ENCODE measurements around the gene PROCR.
"Not testable (repeated sequence)": the region's sequence is repeated elsewhere in the genome, so short reads cannot be mapped to it uniquely, and the experiment has no call there.

Gene PROCR

DNA sequence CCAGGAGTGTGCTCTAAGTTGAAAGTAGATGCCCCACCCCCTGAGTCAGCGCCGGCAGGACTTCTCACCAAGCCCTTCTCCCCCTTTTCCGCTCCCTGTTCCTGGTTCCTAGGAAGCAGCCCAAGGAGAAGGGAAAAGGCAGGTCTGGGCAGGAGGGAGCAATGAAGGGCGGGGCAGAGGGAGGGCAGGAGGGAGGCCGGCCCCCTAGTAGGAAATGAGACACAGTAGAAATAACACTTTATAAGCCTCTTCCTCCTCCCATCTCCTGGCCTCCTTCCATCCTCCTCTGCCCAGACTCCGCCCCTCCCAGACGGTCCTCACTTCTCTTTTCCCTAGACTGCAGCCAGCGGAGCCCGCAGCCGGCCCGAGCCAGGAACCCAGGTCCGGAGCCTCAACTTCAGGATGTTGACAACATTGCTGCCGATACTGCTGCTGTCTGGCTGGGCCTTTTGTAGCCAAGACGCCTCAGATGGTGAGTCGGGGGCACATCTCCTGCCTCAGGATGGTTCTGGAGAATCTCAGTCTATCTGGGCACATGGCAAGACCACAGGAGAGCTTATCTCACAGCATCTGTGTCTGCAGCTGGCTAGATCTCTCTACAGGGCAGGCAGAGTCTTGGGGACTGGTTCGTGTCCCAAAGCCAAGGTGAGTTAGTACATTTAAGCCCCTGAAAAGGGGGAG, at the start of gene PROCR:
PROCR (plus strand) TSS at position 320 of the 681 bp plus-strand sequence; CDS start at position 403, 83 bp downstream.
- peak; percentile 24 for DNase-seq

DNA sequence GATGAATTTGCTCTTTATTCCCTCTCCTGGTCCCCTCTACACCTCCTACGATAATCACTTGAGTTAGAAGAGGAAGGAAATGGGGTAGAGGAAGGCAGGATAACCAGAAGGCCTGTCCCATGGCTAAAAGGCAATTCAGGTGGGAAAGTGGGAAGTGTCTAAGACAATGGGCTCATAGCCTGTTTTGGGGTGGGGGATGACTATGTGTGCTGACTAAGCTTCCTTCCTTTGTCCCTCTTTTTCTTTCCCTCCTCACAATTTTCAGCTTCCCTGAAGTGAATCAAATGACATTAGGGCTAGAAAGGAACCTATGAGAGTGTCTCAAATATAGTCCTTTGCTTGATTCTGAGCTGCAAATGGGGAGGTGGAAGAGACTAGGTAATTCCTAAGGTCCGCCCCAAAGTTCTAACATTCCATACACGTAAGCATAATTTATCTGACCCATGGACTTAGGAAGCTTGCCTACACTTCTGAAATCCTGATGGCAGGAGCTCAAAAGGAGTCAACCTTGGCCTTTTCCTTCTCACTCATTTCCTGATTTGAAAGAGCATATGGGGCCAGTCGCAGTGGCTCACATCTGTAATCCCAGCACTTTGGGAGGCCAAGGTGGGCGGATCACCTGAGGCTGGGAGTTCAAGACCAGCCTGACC, 49.0 kb upstream of the PROCR start:
- no peak for DNase-seq

DNA sequence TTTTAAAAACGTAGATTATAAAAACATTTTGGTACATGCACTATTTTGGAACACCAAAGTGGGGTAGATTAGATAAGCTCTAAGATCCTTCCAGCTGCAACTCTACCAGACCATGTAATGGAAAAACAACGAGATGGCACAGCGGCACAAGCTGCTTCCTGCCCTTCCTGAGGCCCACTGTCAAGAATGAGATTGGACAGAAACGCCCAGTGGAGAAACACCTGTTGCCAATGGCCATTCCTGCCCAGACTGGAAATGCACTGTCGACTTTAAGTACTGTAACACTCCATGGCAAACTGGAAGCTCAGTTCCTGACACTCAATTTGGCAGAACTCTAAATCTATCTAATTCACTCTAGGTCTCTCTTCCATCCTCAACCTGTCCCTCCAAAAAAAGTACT, 46.1 kb upstream of the PROCR start:
- DNase-seq = no peak

DNA sequence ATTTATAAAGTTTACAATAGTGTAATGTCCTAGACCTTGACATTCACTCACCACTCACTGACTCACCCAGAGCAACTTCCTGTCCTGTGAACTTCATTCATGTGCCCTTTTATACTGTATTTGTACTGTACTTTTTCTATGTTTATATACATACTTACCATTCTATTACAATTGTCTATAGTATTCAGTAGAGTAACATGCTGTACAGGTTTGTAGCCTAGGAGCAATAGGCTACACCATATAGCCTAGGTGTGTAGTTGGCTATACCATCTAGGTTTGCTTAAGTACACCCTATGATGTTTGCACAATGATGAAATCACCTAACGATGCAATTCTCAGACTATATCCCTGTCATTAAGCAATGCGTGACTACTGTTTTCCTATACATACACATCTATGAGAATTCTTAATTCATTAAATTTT, 42.2 kb upstream of the PROCR start:
- DNase-seq = no peak

DNA sequence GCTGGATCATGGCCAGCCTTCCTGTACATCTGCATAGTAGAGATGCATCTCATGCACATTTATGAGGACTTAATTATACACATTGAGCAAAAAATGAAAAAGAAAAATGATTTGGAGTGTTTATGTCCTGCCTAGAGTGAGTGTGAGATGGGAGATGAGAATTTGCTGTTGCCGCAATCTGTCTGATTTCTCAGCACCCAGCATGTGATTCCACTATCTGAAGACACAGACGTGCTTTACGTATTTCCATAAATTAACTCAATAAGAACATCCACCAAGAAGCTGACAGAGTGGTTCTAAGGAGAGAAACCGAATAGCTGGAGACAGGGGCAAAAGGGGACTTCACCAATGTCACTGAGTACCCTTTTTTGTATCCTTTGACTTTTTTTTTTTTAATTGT, 39.9 kb upstream of the PROCR start:
- no peak for DNase-seq

DNA sequence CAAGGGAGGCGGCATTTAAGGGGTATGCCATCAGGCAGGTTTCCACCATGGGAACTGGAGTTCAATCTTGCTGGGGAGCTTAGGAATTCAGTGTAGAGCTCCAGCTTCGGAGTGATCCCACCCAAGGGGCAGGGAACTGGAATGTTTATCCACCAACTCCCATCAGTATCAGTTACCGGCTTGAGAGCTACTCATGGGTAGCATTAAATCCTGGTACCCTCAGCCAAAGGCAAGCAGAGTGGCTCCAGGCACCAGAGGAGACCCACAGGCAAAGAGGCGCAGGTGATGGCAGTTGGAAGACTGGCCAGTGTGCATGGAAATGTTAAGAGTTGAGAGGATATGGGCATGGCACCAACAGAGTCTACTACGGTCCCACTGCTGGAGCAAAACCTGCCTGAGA, 38.8 kb upstream of the PROCR start:
- DNase-seq = no peak

DNA sequence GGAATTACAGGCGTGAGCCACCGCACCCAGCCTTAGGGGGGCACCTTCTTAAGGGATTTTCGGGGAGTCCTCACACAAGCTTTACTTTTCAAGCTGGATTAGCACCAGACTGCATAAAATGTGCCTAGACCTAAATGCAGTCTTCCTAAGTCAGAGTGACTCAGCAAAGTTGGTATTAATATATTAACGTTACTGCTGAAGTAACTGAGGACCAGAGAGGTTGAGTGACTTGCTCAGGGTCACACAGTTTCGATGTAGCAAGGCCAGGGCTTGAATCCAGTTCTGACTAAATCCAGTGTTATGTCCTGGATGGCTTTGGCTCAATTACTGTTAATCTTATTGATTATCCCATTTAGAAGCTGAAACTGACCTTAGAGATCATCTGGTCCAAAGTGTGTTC, 38.1 kb upstream of the PROCR start:
- DNase-seq = no peak

DNA sequence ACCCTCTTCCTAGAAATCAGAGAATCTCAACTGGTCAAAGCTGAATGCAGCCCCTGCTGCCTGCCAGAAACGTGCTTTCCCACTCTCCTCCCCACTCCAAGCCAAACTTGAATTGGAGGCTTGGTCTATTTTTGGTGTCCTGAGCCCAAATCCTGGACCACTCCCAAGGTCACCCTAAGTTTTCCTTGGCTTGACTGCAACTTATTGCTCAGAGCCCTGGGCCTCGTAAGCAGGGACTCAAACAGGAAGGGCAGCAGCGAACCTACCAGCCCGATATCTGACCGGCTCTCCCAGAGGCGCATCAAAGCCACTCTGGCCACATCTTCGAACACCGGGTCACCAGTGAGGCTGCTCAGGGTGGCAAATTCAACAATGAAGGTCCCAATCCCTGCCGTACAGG, 37.4 kb upstream of the PROCR start:
- DNase-seq = no peak

DNA sequence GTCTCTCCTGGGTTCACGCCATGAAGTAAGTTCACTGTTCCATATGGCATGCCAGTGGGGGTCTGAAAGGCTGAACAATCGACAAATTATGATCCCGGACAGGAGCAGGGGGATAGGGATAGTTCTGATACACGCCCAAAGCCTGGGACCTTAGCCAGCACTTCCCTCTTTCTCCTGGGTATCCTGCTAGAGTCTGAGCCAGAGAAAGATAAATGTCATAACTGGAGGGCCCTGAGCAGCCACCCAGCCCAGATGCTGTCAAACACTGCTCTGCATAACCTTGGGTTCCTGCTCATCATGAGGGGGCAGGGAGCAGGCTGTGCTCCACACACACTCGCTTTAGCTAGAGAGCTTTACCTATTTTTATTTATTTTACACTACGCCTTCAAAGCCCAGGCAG, 37.0 kb upstream of the PROCR start:
- DNase-seq = no peak

DNA sequence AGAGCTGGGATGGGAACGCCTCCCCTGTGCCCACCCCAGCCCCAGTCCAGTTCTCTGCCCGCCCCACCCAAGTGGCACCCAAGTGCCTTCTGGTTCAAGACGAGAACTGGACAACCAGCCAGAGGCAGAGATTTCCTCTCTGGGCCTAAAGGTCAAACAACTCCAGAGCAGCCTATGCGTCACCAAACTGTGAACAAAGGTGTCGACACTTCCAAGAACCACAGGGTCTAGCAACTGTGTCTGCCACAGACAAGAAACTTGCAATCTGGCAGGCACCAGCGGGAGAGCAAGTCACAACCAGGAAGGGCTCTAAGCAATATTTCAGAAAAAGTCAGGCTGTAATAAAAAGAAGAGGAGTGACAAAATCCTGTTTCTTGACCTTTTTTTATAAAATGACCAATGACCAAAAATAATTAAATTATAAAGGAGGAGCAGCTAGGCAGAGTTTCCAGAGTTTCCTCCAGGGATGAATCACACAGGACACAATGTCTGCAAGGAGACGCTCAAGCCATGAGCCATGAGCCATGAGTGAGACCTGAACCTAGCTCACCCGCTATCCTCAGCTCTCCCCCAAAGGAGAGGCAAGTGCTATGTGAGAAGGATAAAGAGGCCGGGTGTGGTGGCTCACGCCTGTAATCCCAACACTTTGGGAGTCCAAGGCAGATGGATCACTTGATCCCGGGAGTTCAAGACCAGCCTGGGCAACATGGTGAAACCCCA, 35.8 kb upstream of the PROCR start:
- DNase-seq = no peak

DNA sequence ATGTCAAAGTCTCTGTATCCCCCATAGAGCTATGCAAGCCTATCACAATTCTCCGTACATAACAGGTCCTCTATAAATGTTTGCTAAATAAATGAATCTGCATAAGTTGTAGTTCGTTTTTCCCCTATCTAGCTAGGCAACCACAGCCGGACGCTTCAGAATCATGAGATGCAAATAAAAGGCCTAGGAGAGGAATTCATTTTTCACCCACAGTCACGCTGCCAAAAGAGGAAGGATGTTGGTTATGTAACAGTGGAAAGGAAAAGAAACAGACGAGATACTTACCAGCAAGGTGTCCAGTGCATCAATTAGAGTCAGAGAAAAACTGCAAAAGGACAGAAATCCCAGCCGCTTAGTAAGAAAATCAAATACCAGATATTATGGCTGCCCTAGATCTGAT, 27.2 kb upstream of the PROCR start:
- DNase-seq = no peak

DNA sequence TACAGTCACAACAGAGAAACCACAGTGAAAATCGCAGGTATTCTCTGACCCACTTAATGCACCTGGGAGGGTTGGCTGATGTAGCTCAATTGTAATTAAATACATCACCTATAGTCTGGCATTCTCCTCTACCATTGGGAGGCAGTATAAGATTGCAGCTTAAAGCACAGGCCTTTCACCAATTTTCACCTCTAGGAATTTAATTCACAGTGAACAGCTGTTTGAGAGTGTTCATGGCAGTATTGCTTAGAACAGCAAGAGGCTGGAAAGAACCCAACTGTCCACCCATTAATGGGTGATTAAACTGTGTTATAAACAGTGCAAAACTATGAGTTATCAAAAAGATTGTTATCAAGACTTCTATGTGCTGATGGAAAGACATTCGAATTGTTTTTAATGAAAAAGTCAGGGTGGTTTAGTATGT, 26.7 kb upstream of the PROCR start:
- peak; percentile 10 for DNase-seq

DNA sequence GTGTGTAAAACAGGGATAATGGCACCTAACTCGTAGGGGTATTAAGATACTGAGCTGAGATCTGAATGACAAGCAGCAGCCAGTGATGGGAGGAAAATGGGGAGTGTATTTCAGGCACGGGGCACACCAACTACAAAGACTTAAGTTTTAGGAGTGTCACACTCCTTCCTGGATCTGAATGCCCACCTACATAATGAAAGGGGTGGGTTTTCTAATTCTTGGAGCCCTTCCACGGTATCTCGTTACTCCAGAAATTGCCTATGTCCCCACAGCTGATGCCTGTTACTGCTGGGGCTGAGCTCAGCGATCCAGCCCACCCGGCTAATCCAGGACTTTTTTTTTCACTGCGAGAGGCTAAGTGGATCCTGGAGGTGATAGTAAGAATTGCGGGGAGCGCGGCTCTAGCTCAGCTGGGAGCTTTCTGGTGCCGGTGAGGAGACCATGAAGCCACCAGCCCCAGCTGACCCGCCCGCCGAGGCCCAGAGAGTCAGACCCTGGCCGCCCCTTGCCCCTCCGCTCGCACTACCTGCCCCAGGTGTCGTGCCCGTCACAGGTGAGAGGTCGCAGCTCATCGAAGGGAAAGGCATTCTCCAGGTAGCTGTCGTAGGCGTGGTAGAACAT, 25.5 kb upstream of the PROCR start:
- DNase-seq = no peak

DNA sequence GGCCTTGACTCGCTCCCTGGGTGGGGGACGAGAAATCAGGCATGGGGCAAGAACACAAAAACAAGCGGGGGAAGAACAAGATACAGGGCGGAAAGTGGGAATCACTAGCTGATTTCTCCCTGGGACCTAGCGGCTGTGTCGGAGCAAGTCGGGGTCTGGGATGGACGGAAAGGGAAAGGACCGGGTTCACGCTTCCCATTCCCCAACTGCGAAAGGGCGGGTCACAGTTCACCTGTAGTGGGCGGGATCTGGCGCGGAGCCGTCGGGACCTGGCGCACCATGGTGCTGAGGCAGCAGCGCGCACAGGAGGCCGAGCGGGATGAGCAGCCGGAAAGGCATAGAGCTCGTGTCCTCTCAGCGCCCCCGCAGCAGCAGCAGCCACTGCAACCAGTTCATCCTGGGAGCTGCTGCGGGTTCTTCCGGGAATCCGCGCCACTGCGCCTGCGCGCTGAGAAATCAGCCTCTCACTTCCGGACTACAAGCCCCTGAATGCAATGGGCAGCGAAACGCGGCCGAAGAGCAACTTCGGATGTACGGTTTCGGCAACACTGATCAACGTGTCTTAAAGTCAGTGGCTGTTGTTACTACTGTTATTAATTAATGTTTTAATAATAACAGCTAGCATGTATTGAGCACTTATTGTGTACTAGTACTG, 24.8 kb upstream of the PROCR start, which contains the start of gene EDEM2:
EDEM2 (minus strand) TSS at position 417 of the 655 bp plus-strand sequence; CDS start at position 339, 78 bp downstream.
- DNase-seq = peak; percentile 95

DNA sequence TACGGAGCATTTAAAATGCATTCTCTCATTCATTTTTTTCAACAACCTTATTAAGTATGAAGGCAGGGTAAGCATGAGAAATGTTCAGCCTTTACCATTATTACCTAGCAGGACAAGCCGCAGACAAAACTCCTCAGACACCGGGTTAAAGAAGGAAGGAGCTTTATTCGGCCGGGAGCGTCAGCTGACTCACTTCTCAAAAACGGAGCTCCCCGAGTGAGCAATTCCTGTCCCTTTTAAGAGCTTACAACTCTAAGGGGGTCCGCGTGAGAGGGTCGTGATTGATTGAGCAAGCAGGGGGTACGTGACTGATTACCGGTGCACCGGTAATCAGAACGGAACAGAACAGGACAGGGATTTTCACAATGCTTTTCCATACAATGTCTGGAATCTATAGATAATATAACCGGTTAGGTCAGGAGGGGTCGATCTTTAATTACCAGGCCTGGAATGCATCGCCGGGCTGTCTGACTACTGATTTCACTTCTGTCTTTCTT, 24.2 kb upstream of the PROCR start:
- DNase-seq = not testable (repeated sequence)

DNA sequence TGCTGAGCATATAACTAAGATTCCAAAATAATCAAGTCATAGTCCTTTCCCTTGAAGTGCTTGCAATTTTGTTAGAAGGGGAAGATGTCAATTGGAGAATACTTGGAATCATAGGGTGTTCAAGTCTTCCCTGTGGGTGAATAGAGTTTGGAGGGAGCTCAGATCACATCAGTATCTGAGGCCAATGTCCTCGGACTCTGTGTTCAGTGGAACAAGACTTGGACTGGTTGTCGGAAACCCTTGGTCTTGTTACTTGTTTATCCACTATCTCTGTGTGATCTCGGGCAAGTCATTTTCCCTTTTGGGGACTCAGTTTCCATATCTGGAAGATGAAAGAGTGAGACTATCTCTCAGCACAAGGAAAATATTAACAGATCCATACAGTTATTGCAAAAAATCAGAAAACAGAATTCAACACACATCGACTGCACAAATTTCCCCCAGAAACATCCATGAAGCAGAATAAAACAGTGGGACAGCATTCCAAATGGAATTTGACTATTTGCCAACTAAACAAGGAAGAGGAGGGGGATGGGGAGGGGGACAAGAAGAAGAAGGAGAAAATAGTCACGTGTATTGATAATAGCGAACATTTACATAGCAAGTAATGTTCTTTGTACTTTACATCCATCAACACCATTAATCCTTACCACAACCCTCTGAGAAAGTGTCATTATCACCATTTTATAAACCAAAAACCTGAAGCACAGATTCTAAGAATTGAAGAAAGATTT, 20.9 kb upstream of the PROCR start:
- no peak for DNase-seq

DNA sequence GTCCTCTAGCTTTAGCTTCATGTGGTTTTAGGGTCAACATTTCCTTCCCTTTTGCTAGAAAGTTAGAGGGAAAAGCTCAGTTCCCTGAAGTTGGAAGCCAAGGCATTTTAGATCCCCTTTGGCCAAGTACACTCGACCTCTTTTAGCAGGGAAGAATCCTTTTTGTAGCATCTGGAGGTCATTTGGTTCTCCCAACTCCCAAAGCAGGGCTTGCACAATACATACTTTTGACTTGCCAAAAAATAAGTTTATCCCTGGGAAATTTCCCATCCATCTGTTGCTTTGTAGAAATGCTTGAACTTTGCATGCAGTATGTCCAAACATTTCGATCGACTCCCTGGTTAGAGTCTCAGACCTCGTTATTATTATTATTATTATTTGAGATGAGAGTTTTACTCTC, 20.1 kb upstream of the PROCR start:
- no peak for DNase-seq

DNA sequence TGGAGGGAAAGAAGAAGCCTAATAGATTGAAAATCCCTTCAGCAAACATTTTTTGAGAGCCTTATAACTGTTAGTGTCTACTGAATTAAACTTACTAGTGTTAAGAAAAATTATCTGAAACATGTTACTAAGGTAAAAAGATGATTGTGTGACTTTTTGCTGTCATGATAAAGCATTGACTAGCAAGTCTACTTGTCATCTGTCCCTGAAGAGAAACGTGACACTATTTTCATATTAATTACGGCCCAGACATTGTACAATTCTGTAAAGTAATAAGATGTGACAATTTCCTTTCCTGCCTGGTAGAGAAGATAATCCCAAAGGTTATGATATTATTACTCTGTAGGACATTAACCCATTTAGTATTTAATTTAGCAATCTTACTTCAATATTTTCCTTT, 15.9 kb upstream of the PROCR start:
- no peak for DNase-seq

DNA sequence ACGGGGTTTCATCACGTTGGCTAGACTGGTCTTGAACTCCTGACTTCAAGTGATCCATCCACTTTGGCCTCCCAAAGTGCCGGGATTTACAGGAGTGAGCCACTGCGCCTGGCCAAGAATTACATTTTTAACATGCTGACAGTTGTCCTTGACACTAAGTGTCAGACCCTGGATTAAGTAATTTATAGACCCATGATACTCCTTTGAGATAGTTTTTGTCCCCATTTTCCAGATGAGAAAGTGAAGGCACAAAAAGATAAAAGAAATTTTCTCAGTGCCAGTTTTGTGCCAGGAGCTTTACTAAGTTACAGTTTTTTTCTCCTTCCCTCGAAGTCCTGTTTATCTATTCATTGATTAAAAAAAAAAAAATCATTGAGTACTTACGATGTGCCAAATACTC, 14.9 kb upstream of the PROCR start:
- no peak for DNase-seq

DNA sequence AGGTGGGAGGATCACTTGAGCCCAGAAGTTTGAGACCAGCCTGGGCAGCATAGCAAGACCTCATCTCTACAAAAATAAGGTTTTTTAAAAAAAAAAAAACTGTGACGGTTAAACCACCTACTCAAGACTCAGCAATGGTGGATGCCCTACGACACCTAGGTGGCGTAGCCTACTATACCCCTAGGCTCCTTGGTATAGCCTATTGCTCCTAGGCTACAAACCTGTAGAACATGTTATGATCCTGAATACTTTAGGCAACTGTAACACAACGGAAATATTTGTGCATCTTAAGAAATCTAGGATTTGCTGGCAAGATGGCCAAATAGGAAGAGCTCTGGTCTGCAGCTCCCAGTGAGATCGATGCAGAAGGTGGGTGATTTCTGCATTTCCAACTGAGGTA, 11.5 kb upstream of the PROCR start:
- DNase-seq = not testable (repeated sequence)

DNA sequence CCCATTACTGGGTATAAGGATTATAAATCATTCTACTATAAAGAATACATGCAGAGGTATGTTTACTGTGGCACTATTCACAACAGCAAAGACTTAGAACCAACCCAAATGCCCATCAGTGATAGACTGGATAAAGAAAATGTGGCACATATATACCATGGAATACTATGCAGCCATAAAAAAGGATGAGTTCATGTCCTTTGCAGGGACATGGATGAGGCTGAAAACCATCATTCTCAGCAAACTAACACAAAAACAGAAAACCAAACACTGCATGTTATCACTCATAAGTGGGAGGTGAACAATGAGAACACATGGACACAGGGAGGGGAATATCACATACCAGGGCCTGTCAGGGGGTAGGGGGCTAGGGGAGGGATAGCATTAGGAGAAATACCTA, 7.3 kb upstream of the PROCR start:
- not testable (repeated sequence) for DNase-seq

Measured in midbrain (tissue), 1 donor.